KOPT-K1 (cell line): ENCODE data around the gene RHBDD2.
"Not testable (repeated sequence)": the region's sequence is repeated elsewhere in the genome, so short reads cannot be mapped to it uniquely, and the experiment has no call there.

Experiments used
- H3K27ac ChIP-seq: fragments of 200-600 bp; sonication (generic); 2 replicates; pipeline ENCODE4 v1.5.1; 2016; ENCODE audit warnings: antibody characterized with exemption, mild to moderate bottlenecking, low read depth, low read length; ENCODE audit not compliant: poor library complexity, severe bottlenecking
- H3K36me3 ChIP-seq: fragments of 200-600 bp; sonication (generic); 2 replicates; pipeline ENCODE4 v1.5.1; 2017; ENCODE audit warnings: antibody characterized with exemption, mild to moderate bottlenecking, low read length, moderate library complexity; ENCODE audit not compliant: insufficient read depth
- H3K9me3 ChIP-seq: fragments of 200-600 bp; sonication (generic); 2 replicates; pipeline ENCODE4 v1.5.1; 2017; ENCODE audit warnings: antibody characterized with exemption, low read length, mild to moderate bottlenecking; ENCODE audit not compliant: insufficient read depth, poor library complexity, severe bottlenecking

Gene RHBDD2

DNA sequence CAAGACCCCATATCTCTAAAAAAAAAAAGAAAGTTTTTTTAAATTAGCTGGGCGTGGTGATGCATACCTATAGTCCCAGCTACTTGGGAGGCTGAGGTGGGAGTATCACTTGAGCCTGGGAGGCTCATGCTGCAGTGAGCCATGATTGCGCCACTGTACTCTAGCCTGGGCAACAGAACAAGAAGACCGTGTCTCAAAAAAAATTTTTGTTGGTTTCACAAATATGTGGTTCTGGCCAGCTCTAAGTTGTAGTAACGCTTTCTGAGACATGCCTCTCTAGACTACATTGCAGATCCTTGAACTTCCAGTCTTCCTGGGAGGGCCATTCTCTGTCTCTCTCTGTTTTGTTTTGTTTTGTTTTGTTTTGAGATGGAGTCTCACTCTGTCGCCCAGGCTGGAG lies 24.6 kb upstream of the RHBDD2 start:
- H3K27ac ChIP-seq, result no peak overlapping the region
- no peaks in the 10 kb centered on the region for H3K36me3 ChIP-seq
- H3K9me3 ChIP-seq, result no peaks in the 10 kb centered on the region

DNA sequence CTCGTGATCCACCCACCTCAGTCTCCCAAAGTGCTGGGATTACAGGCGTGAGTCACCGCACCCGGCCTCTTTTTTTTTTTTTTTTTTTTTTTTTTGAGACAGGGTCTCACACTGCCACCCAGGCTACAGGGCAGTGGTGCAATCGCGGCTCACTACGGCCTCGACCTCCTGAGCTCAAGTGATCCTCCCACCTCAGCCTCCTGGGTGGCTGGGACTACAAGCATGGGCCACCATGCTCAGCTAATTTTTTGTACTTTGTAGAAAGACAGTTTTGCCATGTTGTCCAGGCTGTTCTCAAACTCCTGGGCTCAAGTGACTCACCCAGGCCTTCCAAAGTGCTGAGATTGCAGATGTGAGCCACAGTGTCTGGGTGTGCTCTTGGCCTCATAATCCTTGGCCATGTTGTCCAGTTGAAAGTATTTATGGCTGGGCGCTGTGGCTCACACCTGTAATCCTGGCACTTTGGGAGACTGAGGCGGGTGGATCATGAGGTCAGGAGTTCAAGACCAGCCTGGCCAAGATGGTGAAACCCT lies 24.0 kb upstream of the RHBDD2 start:
- H3K27ac ChIP-seq, H3K9me3 ChIP-seq: not testable (repeated sequence)

DNA sequence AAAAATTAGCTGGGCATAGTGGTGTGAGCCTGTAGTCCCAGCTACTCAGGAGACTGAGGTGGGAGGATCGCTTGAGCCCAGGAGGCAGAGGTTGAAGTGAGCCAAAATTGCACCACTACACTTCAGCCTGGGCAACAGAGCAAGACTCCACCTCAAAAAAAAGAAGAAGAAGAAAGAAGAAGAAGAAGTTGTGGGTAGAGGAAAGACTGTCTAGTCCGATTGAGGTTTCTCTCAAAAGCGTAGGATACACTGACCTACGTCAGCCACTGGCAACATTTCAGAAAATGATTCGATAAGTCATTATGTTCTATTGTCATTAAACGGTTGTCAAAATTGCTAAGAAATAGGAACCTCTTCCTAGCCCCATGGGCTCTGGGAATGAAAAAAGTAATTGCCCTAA lies 22.3 kb upstream of the RHBDD2 start:
- Histone ChIP-seq H3K27ac (no peak overlapping the region), H3K9me3 (no peaks in the 10 kb centered on the region)

More for the DNA sequence above, 24.0 kb upstream of the RHBDD2 start:
- H3K36me3 ChIP-seq, result not testable (repeated sequence)

GRCh38 chr7:75858410-75858809 lies 20.4 kb upstream of the RHBDD2 start:
- Histone ChIP-seq H3K36me3 (no peaks in the 10 kb centered on the region), H3K9me3 (no peaks in the 10 kb centered on the region), H3K27ac (no peak overlapping the region)

More for the DNA sequence above, 22.3 kb upstream of the RHBDD2 start:
- H3K36me3 ChIP-seq, result no peaks in the 10 kb centered on the region

DNA sequence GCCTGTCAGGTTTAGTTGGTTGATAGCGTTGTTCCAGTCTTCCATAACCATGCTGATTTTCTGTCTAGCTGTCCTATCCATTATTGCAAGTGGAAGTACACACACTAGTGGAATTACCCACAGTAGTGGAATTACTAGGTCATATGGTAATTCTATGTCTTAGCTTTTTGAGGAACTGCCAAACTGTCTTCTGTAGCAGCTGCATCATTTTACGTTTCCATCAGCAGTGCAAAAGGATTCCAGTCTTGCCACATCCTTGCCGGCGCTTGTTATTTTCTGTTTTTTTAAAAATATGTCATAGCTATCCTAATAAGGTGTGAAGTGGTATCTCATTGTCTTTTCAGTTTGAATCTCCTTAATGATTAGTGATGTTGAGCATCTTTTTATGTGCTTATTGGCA lies 17.2 kb upstream of the RHBDD2 start:
- H3K36me3 ChIP-seq, result no peaks in the 10 kb centered on the region
- H3K9me3 ChIP-seq, result no peaks in the 10 kb centered on the region
- no peak overlapping the region for H3K27ac ChIP-seq

GRCh38 chr7:75864251-75864650 lies 14.6 kb upstream of the RHBDD2 start:
- H3K27ac ChIP-seq, H3K36me3 ChIP-seq, H3K9me3 ChIP-seq: not testable (repeated sequence)

GRCh38 chr7:75866114-75866488 lies 12.7 kb upstream of the RHBDD2 start:
- no peak overlapping the region for H3K27ac ChIP-seq
- H3K9me3 ChIP-seq, result no peaks in the 10 kb centered on the region
- no peaks in the 10 kb centered on the region for H3K36me3 ChIP-seq

DNA sequence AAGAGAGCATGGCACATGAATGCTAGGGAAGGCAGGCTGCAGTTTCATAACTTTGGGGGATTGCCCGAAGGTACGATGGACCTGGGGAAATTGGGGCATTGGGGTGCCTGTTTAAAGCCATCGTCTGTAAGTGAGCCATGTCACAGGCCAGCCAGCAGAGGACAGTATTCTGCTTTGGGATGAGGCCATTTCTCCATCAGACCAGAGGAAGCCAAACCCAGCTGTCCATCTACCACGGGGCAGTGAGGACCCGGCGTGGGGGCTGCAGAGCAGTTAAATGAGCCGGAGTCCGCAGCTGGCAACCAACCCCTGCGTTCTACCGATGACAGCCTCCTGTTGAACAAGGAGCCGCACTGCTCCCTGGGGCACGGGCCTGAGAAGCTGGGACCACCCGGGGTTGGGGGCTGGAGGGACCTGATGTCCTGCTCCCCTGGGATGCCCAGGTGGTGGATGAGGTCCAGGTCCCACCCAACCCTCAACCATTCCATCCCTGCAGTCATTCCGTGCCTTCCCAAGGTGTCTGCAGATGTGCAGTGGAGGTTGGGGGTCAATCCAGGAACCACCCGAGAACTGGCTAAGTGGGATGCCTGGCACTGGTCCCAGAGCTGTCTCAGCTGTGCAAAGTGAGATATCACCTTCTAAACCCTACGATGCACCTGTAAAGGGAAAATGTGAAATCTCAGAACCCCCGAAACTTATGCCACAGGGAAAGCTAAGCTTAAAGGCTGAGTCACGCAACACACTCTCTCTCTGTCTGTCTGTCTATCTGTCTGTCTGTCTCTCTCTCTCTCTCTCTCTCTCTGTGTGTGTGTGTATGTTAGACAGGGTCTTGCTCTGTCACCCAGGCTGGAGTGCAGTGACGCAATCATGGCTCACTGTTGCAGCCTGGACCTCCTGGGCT lies 12.1 kb upstream of the RHBDD2 start:
- Histone ChIP-seq H3K9me3 (no peaks in the 10 kb centered on the region), H3K36me3 (no peaks in the 10 kb centered on the region), H3K27ac (no peak overlapping the region)

GRCh38 chr7:75867390-75867717 lies 11.5 kb upstream of the RHBDD2 start:
- H3K27ac ChIP-seq, result no peak overlapping the region
- H3K36me3 ChIP-seq, result no peaks in the 10 kb centered on the region

DNA sequence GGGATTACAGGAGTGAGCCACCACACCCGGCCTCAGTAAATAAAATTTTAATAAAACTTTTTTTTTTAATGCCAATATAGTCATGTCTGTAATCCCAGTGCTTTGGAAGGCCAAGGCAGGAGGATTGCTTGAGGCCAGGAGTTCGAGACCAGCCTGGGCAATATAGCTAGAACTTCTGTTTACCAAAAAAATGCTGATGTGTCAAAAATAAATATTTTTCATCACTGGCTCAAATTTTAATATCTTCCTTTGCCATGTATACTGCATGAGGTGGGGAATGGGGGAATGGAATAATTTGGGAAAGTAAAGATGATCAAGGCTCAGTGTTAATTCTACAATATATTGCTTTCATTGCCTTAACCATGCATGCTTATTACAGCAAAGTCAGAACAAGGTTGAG lies 10.7 kb upstream of the RHBDD2 start:
- Histone ChIP-seq H3K27ac (no peak overlapping the region), H3K9me3 (no peaks in the 10 kb centered on the region), H3K36me3 (no peaks in the 10 kb centered on the region)

More at GRCh38 chr7:75867390-75867717, 11.5 kb upstream of the RHBDD2 start:
- H3K9me3 ChIP-seq, result no peaks in the 10 kb centered on the region

GRCh38 chr7:75869776-75870379 lies 9.0 kb upstream of the RHBDD2 start:
- Histone ChIP-seq H3K9me3 (no peaks in the 10 kb centered on the region), H3K27ac (no peak overlapping the region), H3K36me3 (no peaks in the 10 kb centered on the region)

DNA sequence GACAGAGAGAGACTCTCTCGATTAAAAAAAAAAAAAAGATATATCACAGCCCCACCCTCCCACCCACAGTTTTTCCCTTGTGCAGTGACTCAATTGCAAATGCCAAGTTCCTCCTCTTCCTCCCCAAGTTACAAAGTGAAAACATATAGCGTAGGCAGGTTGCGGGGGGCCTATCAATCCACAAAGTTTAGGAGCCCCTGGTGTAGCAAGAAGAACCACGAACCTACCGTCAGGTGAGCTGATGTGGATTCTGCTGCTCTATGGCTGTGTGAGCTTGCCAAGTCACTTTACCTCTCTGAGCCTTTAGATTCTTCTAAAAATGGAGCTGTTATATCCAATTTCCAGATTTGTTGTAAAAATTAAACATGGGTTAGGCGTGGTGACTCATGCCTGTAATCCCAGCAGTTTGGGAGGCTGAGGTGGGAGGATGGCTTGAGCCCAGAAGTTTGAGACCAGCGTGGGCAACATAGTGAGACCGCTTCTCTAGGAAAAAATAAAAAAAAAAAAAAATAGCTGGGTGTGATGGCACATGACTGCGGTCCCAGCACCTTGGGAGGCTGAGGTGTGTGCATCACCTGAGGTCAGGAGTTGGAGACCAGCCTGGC lies 8.2 kb upstream of the RHBDD2 start:
- H3K27ac ChIP-seq, result no peak overlapping the region
- H3K9me3 ChIP-seq, result no peaks in the 10 kb centered on the region
- no peaks in the 10 kb centered on the region for H3K36me3 ChIP-seq

- no peak overlapping the region for H3K27ac ChIP-seq
These were observed 6.6 kb upstream of the RHBDD2 start for GRCh38 chr7:75872073-75872782.

GRCh38 chr7:75874180-75874579 lies 4.7 kb upstream of the RHBDD2 start:
- not testable (repeated sequence) for H3K27ac ChIP-seq, H3K36me3 ChIP-seq, H3K9me3 ChIP-seq

More at GRCh38 chr7:75872073-75872782, 6.6 kb upstream of the RHBDD2 start:
- Histone ChIP-seq H3K36me3 (no peaks in the 10 kb centered on the region), H3K9me3 (no peaks in the 10 kb centered on the region)
